Panc1 (cell line): ENCODE data around the gene USP10. TPM values are rescaled to one million over a fixed set of nuclear protein-coding genes. Genes with fewer than 3 reads are reported as not detected.

Experiments
- ATAC-seq: fragments of 200-7000 bp; cut with Tn5 transposase; 2 replicates; pipeline ENCODE4 v1.9.1; 2020; ENCODE audit warnings: mild to moderate bottlenecking, moderate library complexity
- BruUV-seq: library from RNA; stranded (reverse); fragments of 400-500 nt; replicated peaks from 2 replicates; lab custom pipeline; 2021; lab: Mats Ljungman, UMichigan
- CTCF ChIA-PET: fragments of 300-600 bp; sonication (Branson Sonifier 250); formaldehyde crosslinking; loops from one replicate; lab custom pipeline; 2022; ENCODE audit warnings: antibody characterized with exemption; lab: Charles Lee
- POLR2A ChIA-PET: fragments of 300-600 bp; sonication (Branson Sonifier 250); formaldehyde crosslinking; loops from one replicate; lab custom pipeline; 2022; ENCODE audit warnings: antibody characterized with exemption; lab: Charles Lee
- DNase-seq: peaks from one replicate; pipeline ENCODE4 v3.0.0-alpha.2; 2010; ENCODE audit warnings: low read depth, low spot score
- H3K27ac ChIP-seq: 2 replicates; pipeline ENCODE4 v1.5.1; 2011; ENCODE audit warnings: mild to moderate bottlenecking, low read length, inconsistent platforms
- H3K27me3 ChIP-seq: fragments of 200-500 bp; sonication (Bioruptor generic); 2 replicates; pipeline ENCODE4 v1.6.0; 2014; ENCODE audit warnings: low read length, inconsistent platforms; ENCODE audit not compliant: control insufficient read depth, insufficient read depth
- H3K36me3 ChIP-seq: fragments of 200-500 bp; sonication (Bioruptor generic); 2 replicates; pipeline ENCODE4 v1.5.1; 2014; ENCODE audit warnings: inconsistent platforms, mild to moderate bottlenecking, low read length, moderate library complexity; ENCODE audit not compliant: control insufficient read depth, insufficient read depth
- H3K4me1 ChIP-seq: 2 replicates; pipeline ENCODE4 v1.5.1; 2011; ENCODE audit warnings: inconsistent platforms, mild to moderate bottlenecking, low read length, moderate library complexity; ENCODE audit not compliant: control insufficient read depth, insufficient read depth
- H3K4me3 ChIP-seq, 2 experiments: 2 replicates each; pipeline ENCODE4 v1.5.1; 2011 to 2012; ENCODE audit warnings: low read depth in 2 of 2, low read length in 2 of 2, mild to moderate bottlenecking in 2 of 2, inconsistent platforms in 1 of 2, moderate library complexity in 1 of 2
- H3K9me3 ChIP-seq: fragments of 200-500 bp; sonication (Bioruptor generic); 2 replicates; pipeline ENCODE4 v1.5.1; 2014; ENCODE audit warnings: low read depth, mild to moderate bottlenecking, inconsistent platforms, low read length, moderate library complexity; ENCODE audit not compliant: control insufficient read depth, insufficient read depth
- POLR2AphosphoS5 ChIP-seq: IDR thresholded peaks from 2 replicates; pipeline ENCODE4 v1.6.1; 2012; ENCODE audit warnings: mild to moderate bottlenecking, low read depth, low read length, moderate library complexity
- SIN3A ChIP-seq: IDR thresholded peaks from 2 replicates; pipeline ENCODE4 v1.6.1; 2012; ENCODE audit warnings: low read depth, mild to moderate bottlenecking, low read length, moderate library complexity, borderline replicate concordance; ENCODE audit not compliant: insufficient read depth
- TCF7L2 ChIP-seq: IDR thresholded peaks from 2 replicates; pipeline ENCODE4 v1.6.1; 2011; ENCODE audit warnings: mild to moderate bottlenecking, low read depth, low read length, inconsistent platforms
- in situ Hi-C: cut with HindIII; loops from 2 replicates; pipeline ENCODE4 v1.10.0; 2016; ENCODE audit warnings: low sequenced_read_pairs, low pct_unique_long_range_greater_than_20kb
- intact Hi-C: fragments of 100-400 bp; cut with micrococcal nuclease; formaldehyde crosslinking; loops from one replicate; pipeline ENCODE4 v1.10.0; 2022; ENCODE audit not compliant: unreplicated experiment
- total RNA-seq: library from RNA; stranded (reverse); gene quantifications from one replicate; pipeline ENCODE4 v1.2.1, GENCODE V29; 2021; ENCODE audit not compliant: unreplicated experiment
- TF ChIP-seq, protein P1 (sequence below), 2 experiments: IDR thresholded peaks; 2 replicates each; pipeline ENCODE4 v1.6.1; 2011 to 2012; ENCODE audit warnings: low read depth in 2 of 2, control low read depth in 1 of 2, low read length in 1 of 2, mild to moderate bottlenecking in 1 of 2, moderate library complexity in 1 of 2; ENCODE audit not compliant: insufficient read depth in 1 of 2
- TF ChIP-seq, protein P2 (sequence below): fragments of 450-650 bp; IDR thresholded peaks from 2 replicates; pipeline ENCODE4 v1.5.1; 2017; ENCODE audit warnings: mild to moderate bottlenecking

Gene USP10
- total RNA-seq, 1 experiment from 2014 or later: 77.4 TPM

GRCh38 chr16:84806890-84807258 is 107.1 kb downstream of the USP10 start:
- H3K27ac ChIP-seq: peak overlapping the region; percentile 65; the same call in 1 of the 2 replicates
- DNase-seq: no peak
- POLR2A ChIA-PET: no interaction called here
- H3K4me1 ChIP-seq: peaks cover 6% of the 10 kb centered on the region
- CTCF ChIA-PET: no interaction called here
- no TSS peak for BruUV-seq
- no peaks in the 10 kb centered on the region for H3K36me3 ChIP-seq
- TF ChIP-seq TCF7L2: no peak
- TF ChIP-seq, protein P1, sequence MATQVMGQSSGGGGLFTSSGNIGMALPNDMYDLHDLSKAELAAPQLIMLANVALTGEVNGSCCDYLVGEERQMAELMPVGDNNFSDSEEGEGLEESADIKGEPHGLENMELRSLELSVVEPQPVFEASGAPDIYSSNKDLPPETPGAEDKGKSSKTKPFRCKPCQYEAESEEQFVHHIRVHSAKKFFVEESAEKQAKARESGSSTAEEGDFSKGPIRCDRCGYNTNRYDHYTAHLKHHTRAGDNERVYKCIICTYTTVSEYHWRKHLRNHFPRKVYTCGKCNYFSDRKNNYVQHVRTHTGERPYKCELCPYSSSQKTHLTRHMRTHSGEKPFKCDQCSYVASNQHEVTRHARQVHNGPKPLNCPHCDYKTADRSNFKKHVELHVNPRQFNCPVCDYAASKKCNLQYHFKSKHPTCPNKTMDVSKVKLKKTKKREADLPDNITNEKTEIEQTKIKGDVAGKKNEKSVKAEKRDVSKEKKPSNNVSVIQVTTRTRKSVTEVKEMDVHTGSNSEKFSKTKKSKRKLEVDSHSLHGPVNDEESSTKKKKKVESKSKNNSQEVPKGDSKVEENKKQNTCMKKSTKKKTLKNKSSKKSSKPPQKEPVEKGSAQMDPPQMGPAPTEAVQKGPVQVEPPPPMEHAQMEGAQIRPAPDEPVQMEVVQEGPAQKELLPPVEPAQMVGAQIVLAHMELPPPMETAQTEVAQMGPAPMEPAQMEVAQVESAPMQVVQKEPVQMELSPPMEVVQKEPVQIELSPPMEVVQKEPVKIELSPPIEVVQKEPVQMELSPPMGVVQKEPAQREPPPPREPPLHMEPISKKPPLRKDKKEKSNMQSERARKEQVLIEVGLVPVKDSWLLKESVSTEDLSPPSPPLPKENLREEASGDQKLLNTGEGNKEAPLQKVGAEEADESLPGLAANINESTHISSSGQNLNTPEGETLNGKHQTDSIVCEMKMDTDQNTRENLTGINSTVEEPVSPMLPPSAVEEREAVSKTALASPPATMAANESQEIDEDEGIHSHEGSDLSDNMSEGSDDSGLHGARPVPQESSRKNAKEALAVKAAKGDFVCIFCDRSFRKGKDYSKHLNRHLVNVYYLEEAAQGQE (IDR thresholded peaks at IDR 0.05; ENCODE audit: insufficient read depth in 1 of 2, low read depth in 2 of 2, low read length in 1 of 2): no peak
- TF ChIP-seq, protein P2, sequence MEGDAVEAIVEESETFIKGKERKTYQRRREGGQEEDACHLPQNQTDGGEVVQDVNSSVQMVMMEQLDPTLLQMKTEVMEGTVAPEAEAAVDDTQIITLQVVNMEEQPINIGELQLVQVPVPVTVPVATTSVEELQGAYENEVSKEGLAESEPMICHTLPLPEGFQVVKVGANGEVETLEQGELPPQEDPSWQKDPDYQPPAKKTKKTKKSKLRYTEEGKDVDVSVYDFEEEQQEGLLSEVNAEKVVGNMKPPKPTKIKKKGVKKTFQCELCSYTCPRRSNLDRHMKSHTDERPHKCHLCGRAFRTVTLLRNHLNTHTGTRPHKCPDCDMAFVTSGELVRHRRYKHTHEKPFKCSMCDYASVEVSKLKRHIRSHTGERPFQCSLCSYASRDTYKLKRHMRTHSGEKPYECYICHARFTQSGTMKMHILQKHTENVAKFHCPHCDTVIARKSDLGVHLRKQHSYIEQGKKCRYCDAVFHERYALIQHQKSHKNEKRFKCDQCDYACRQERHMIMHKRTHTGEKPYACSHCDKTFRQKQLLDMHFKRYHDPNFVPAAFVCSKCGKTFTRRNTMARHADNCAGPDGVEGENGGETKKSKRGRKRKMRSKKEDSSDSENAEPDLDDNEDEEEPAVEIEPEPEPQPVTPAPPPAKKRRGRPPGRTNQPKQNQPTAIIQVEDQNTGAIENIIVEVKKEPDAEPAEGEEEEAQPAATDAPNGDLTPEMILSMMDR: no peak
- no peaks in the 10 kb centered on the region for H3K27me3 ChIP-seq
- no peaks in the 10 kb centered on the region for H3K9me3 ChIP-seq
- H3K4me3 ChIP-seq: peak overlapping the region in 1 of 2 experiments; percentile 49; a peak in 2 of 4 replicates
- intact Hi-C loops: no loop called here
- in situ Hi-C loops: no loop called here
- peak; percentile 52; the same call in 1 of the 2 replicates for ATAC-seq

GRCh38 chr16:84807776-84808175 is 108.0 kb downstream of the USP10 start:
- no peaks in the 10 kb centered on the region for H3K36me3 ChIP-seq
- intact Hi-C loops (no loop called here), in situ Hi-C loops (no loop called here)
- BruUV-seq: no TSS peak
- no peak overlapping the region for H3K4me3 ChIP-seq
- H3K9me3 ChIP-seq: no peaks in the 10 kb centered on the region
- no peak for ATAC-seq
- ChIA-PET POLR2A (no interaction called here), CTCF (no interaction called here)
- TF ChIP-seq, protein P1 (IDR thresholded peaks at IDR 0.05; ENCODE audit: insufficient read depth in 1 of 2, low read depth in 2 of 2, low read length in 1 of 2): no peak
- TF ChIP-seq POLR2AphosphoS5: no peak
- TF ChIP-seq SIN3A: no peak
- TF ChIP-seq TCF7L2: no peak
- TF ChIP-seq, protein P2: no peak
- peaks cover 10% of the 10 kb centered on the region for H3K4me1 ChIP-seq
- DNase-seq: no peak
- no peak overlapping the region for H3K27ac ChIP-seq
- H3K27me3 ChIP-seq: no peaks in the 10 kb centered on the region
